GM12878 (cell line): ENCODE measurements around the gene CSMD2. TPM values are rescaled to one million over a fixed set of nuclear protein-coding genes. Genes with fewer than 3 reads are reported as not detected.

Experiments used
- ATF2 ChIP-seq: IDR thresholded peaks from 2 replicates; pipeline ENCODE4 v1.6.1; 2012; ENCODE audit warnings: low read length, inconsistent platforms
- CEBPB ChIP-seq, 2 experiments: fragments of 150-350 bp in 1 of 2; IDR thresholded peaks; 2 replicates each; pipeline ENCODE4 v1.6.1; 2012 to 2014; ENCODE audit warnings: low read depth in 2 of 2, low read length in 2 of 2, borderline replicate concordance in 1 of 2, inconsistent platforms in 1 of 2
- CHD2 ChIP-seq: IDR thresholded peaks from 2 replicates; pipeline ENCODE4 v1.6.1; 2011; ENCODE audit warnings: low read depth, low read length, improper control_type of control experiment, borderline replicate concordance
- CHD4 ChIP-seq: fragments of 200-600 bp; sonication (generic); IDR thresholded peaks from 2 replicates; pipeline ENCODE4 v1.6.1; 2016; ENCODE audit warnings: mild to moderate bottlenecking
- CREM ChIP-seq: IDR thresholded peaks from 2 replicates; pipeline ENCODE4 v1.6.1; 2014; ENCODE audit warnings: antibody characterized with exemption, low read depth
- E2F8 ChIP-seq: fragments of 450-650 bp; IDR thresholded peaks from 2 replicates; pipeline ENCODE4 v1.6.1; 2018; ENCODE audit warnings: mild to moderate bottlenecking, low read depth, moderate library complexity; ENCODE audit not compliant: partially characterized antibody
- FOXM1 ChIP-seq: IDR thresholded peaks from 2 replicates; pipeline ENCODE4 v1.6.1; 2012; ENCODE audit warnings: low read depth, mild to moderate bottlenecking, inconsistent platforms, low read length, moderate library complexity
- PAX5 ChIP-seq: IDR thresholded peaks from 2 replicates; pipeline ENCODE4 v1.6.1; 2011; ENCODE audit warnings: low read depth, low read length, borderline replicate concordance
- SMC3 ChIP-seq: IDR thresholded peaks from 2 replicates; pipeline ENCODE4 v1.6.1; 2011; ENCODE audit warnings: low read length, improper control_type of control experiment, borderline replicate concordance
- ZBTB11 ChIP-seq: fragments of 450-650 bp; formaldehyde crosslinking; IDR thresholded peaks from 2 replicates; pipeline ENCODE4 v1.5.0; 2022; ENCODE audit warnings: mild to moderate bottlenecking, missing genetic modification characterization
- polyA plus RNA-seq, 11 experiments: library from polyadenylated mRNA; depleted of rRNA in 4 of 11; unstranded in 6 of 11; stranded (reverse) in 5 of 11; fragments of >200 nt; fragmentation: Nextera tagmentation in 4 of 11; fragmentation: Illumina TruSeq in 1 of 11; extraction: Ambion mirVana in 4 of 11; extraction: Trizol in 1 of 11; gene quantifications; 1 replicate in 1 of 11; 2 replicates in 10 of 11; pipeline versions ENCODE4 v1.2.1 to v1.2.3, GENCODE V29; 2011 to 2016; ENCODE audit warnings: inconsistent platforms in 2 of 11, missing spikeins in 2 of 11, low read depth in 1 of 11
- total RNA-seq, 4 experiments: library from RNA; depleted of rRNA in 3 of 4; stranded (reverse); fragments of >200 nt in 3 of 4; fragmentation: Illumina TruSeq in 1 of 4; extraction: Trizol in 1 of 4; gene quantifications; 2 replicates each; pipeline versions ENCODE4 v1.2.1 to v1.2.3, GENCODE V29; 2013 to 2021

The CSMD2 gene
- total and polyA plus RNA-seq, 10 of the 15 experiments (the other 5 are each of a cell fraction or from before 2014, with no cell fraction given), result under 0.01 TPM; not detected in 9

GRCh38 chr1:33494929-33495328 is 670.1 kb downstream of the CSMD2 start (continued):
- TF ChIP-seq PAX5 (no peak), ATF2 (no peak), CEBPB (IDR thresholded peaks at IDR 0.05; ENCODE audit: borderline replicate concordance in 1 of 2, low read depth in 2 of 2, low read length in 2 of 2) (no peak), CHD2 (no peak), SMC3 (no peak), ZBTB11 (CRISPR knock-in tag) (no peak), FOXM1 (no peak), CREM (no peak), CHD4 (no peak), E2F8 (no peak)
- TF ChIP-seq, all 136 proteins: peak for 0
